Fibroblast of lung (primary cell): ENCODE results near the gene MARK4.

Source experiments
- EZH2 ChIP-seq: IDR thresholded peaks from 2 replicates; pipeline ENCODE4 v1.5.1; 2012; ENCODE audit warnings: low read length, control low read depth, mild to moderate bottlenecking; ENCODE audit errors: missing control alignments
- TF ChIP-seq, protein P1 (sequence below), 2 donors: IDR thresholded peaks in 1 of 2; conservative IDR thresholded peaks in 1 of 2; 1 replicate in 1 of 2; 2 replicates in 1 of 2; pipeline ENCODE4 v1.5.1; 2011 to 2012; ENCODE audit warnings: low read length in 2 of 2, control low read depth in 1 of 2, inconsistent platforms in 1 of 2, low read depth in 1 of 2, mild to moderate bottlenecking in 1 of 2

DNA sequence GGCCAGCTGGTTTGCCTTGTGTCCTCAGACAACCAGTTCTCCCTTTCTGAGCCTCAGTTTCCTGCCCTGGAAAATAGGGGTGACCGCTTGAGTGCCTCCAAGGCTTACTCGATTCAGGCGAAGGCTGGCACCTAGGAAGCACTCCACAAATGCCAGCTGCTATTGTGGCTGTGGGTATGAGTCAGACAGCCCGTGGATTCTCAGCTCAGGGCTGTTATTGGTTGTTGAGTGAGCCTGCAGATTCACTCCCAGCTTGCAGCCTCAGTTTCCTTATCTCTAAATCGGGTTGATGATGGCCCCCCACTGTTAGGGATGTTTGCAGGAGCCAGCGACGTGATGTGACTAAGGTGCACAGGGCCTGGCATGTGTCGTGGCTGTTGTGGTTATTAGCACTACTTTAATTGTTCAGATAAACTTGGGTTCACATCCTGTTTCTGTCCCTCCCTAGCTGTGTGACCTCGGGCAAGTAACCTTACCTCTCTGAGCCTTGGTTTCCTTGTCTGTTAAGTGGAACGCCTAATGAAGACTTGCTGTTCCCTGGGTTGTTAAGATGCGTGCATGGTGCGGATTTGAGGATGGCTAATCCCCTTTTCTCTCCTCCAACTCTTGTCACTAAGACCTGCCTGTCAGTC, 2.4 kb downstream of the MARK4 start:
- TF ChIP-seq, protein P1, sequence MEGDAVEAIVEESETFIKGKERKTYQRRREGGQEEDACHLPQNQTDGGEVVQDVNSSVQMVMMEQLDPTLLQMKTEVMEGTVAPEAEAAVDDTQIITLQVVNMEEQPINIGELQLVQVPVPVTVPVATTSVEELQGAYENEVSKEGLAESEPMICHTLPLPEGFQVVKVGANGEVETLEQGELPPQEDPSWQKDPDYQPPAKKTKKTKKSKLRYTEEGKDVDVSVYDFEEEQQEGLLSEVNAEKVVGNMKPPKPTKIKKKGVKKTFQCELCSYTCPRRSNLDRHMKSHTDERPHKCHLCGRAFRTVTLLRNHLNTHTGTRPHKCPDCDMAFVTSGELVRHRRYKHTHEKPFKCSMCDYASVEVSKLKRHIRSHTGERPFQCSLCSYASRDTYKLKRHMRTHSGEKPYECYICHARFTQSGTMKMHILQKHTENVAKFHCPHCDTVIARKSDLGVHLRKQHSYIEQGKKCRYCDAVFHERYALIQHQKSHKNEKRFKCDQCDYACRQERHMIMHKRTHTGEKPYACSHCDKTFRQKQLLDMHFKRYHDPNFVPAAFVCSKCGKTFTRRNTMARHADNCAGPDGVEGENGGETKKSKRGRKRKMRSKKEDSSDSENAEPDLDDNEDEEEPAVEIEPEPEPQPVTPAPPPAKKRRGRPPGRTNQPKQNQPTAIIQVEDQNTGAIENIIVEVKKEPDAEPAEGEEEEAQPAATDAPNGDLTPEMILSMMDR (conservative IDR thresholded peaks at IDR 0.05 in 1 of 2, IDR thresholded peaks at IDR 0.05 in 1 of 2; ENCODE audit: low read depth in 1 of 2, low read length in 2 of 2) = no peak
- no peak for TF ChIP-seq EZH2
